SK-N-SH (cell line): ENCODE results near the gene TBC1D30. TPM values are rescaled to one million over a fixed set of nuclear protein-coding genes. Genes with fewer than 3 reads are reported as not detected.

Experiments
- CTCF ChIA-PET: fragments of 300-600, 350-600 bp; formaldehyde crosslinking; extraction: SDS; loops from one replicate; lab custom pipeline; 2021; lab: Yijun Ruan, JAX
- POLR2A ChIA-PET: fragments of 350-600 bp; sonication (Branson Sonifier 250); formaldehyde crosslinking; extraction: SDS; loops from one replicate; lab custom pipeline; 2020; ENCODE audit warnings: antibody characterized with exemption, inconsistent platforms; lab: Yijun Ruan, JAX
- DNase-seq: peaks from one replicate; pipeline ENCODE4 v3.0.0; 2012
- H2AFZ ChIP-seq: fragments of 200-600 bp; sonication (generic); 2 replicates; pipeline ENCODE4 v1.8.1; 2016; ENCODE audit warnings: antibody characterized with exemption, mild to moderate bottlenecking, low read depth
- H3F3A ChIP-seq: fragments of 200-600 bp; sonication (generic); replicated peaks from 2 replicates; pipeline ENCODE3; 2016; ENCODE audit warnings: antibody characterized with exemption, mild to moderate bottlenecking; ENCODE audit not compliant: insufficient read depth
- H3K27ac ChIP-seq, 2 experiments: fragments of 200-500 bp in 1 of 2; fragments of 200-600 bp in 1 of 2; sonication (Bioruptor generic) in 1 of 2; sonication (generic), shearing (Covaris generic) in 1 of 2; 2 replicates each; pipeline versions ENCODE4 v1.5.1 to v1.6.1; 2014 to 2016; ENCODE audit warnings: low read depth in 2 of 2, inconsistent platforms in 1 of 2, low read length in 1 of 2, mild to moderate bottlenecking in 1 of 2, mixed read lengths in 1 of 2
- H3K27me3 ChIP-seq: fragments of 200-600 bp; sonication (generic), shearing (Covaris generic); 2 replicates; pipeline ENCODE4 v1.6.1; 2016; ENCODE audit warnings: mixed run types; ENCODE audit not compliant: insufficient read depth
- H3K36me3 ChIP-seq, 2 experiments: fragments of 200-500 bp in 1 of 2; fragments of 200-600 bp in 1 of 2; sonication (Bioruptor generic) in 1 of 2; sonication (generic) in 1 of 2; replicated peaks in 1 of 2; 2 replicates each; pipeline versions ENCODE3 to v1.5.1; 2014 to 2016; ENCODE audit warnings: low read length in 1 of 2, mild to moderate bottlenecking in 1 of 2; ENCODE audit not compliant: insufficient read depth in 2 of 2, control insufficient read depth in 1 of 2
- H3K4me1 ChIP-seq, 2 experiments: fragments of 200-500 bp in 1 of 2; fragments of 200-600 bp in 1 of 2; sonication (Bioruptor generic) in 1 of 2; sonication (generic), shearing (Covaris generic) in 1 of 2; 2 replicates each; pipeline versions ENCODE4 v1.5.1 to v1.6.1; 2014 to 2016; ENCODE audit warnings: low read depth in 1 of 2, low read length in 1 of 2, mixed run types in 1 of 2; ENCODE audit not compliant: insufficient read depth in 2 of 2, control insufficient read depth in 1 of 2
- H3K4me2 ChIP-seq: fragments of 200-600 bp; sonication (generic), shearing (Covaris generic); 2 replicates; pipeline ENCODE4 v1.6.1; 2017; ENCODE audit warnings: mixed run types
- H3K4me3 ChIP-seq, 2 experiments: fragments of 200-500 bp in 1 of 2; fragments of 200-600 bp in 1 of 2; sonication (Bioruptor generic) in 1 of 2; sonication (generic), shearing (Covaris generic) in 1 of 2; 2 replicates each; pipeline versions ENCODE4 v1.5.1 to v1.8.1; 2014 to 2016; ENCODE audit warnings: low read depth in 2 of 2, inconsistent platforms in 1 of 2, low read length in 1 of 2, mild to moderate bottlenecking in 1 of 2, mixed read lengths in 1 of 2, moderate library complexity in 1 of 2
- H3K79me2 ChIP-seq: fragments of 200-600 bp; sonication (generic); 2 replicates; pipeline ENCODE4 v1.8.1; 2017; ENCODE audit warnings: mild to moderate bottlenecking; ENCODE audit not compliant: insufficient read depth
- H3K9ac ChIP-seq: fragments of 200-600 bp; sonication (generic); 2 replicates; pipeline ENCODE4 v1.6.1; 2017; ENCODE audit warnings: mixed run types
- H3K9me2 ChIP-seq: fragments of 200-600 bp; sonication (generic); 2 replicates; pipeline ENCODE4 v1.6.1; 2017; ENCODE audit warnings: mixed run types
- H3K9me3 ChIP-seq: fragments of 200-600 bp; sonication (generic); 2 replicates; pipeline ENCODE4 v1.6.1; 2017; ENCODE audit warnings: mixed run types, mild to moderate bottlenecking, moderate library complexity
- H4K20me1 ChIP-seq: fragments of 200-600 bp; sonication (generic); 2 replicates; pipeline ENCODE4 v1.6.1; 2017; ENCODE audit warnings: mild to moderate bottlenecking, mixed run types; ENCODE audit not compliant: insufficient read depth
- CHD2 ChIP-seq: fragments of 150-350 bp; IDR thresholded peaks from 2 replicates; pipeline ENCODE4 v1.6.1; 2018; ENCODE audit warnings: low read length; ENCODE audit not compliant: partially characterized antibody
- FOSL2 ChIP-seq: IDR thresholded peaks from 2 replicates; pipeline ENCODE4 v1.4.0; 2012; ENCODE audit warnings: low read depth, mild to moderate bottlenecking, moderate library complexity, borderline replicate concordance
- FOXM1 ChIP-seq: IDR thresholded peaks from 2 replicates; pipeline ENCODE4 v1.4.0; 2012; ENCODE audit warnings: low read depth, mild to moderate bottlenecking
- GABPA ChIP-seq: IDR thresholded peaks from 2 replicates; pipeline ENCODE4 v1.4.0; 2012; ENCODE audit warnings: low read depth, mild to moderate bottlenecking
- MEF2A ChIP-seq: IDR thresholded peaks from 2 replicates; pipeline ENCODE4 v1.4.0; 2012; ENCODE audit warnings: low read depth, borderline replicate concordance
- MXI1 ChIP-seq: IDR thresholded peaks from 2 replicates; pipeline ENCODE4 v1.6.1; 2012; ENCODE audit warnings: mild to moderate bottlenecking, low read depth, low read length, improper control_type of control experiment
- NFIC ChIP-seq: IDR thresholded peaks from 2 replicates; pipeline ENCODE4 v1.4.0; 2012; ENCODE audit warnings: borderline replicate concordance
- PBX3 ChIP-seq: IDR thresholded peaks from 2 replicates; pipeline ENCODE4; 2012
- POLR2AphosphoS5 ChIP-seq: IDR thresholded peaks from 2 replicates; pipeline ENCODE4 v1.6.1; 2012; ENCODE audit warnings: low read depth, low read length
- RFX5 ChIP-seq: IDR thresholded peaks from 2 replicates; pipeline ENCODE4 v1.6.1; 2012; ENCODE audit warnings: mild to moderate bottlenecking, improper control_type of control experiment, low read length
- SMC3 ChIP-seq: IDR thresholded peaks from 2 replicates; pipeline ENCODE4 v1.6.1; 2012; ENCODE audit warnings: low read depth, low read length, improper control_type of control experiment
- WGBS: methylation state at CpG from one replicate; pipeline ENCODE4 v1.1.6; 2017; ENCODE audit warnings: low lambda C conversion rate; 5-methylcytosine and 5-hydroxymethylcytosine counted together
- polyA plus RNA-seq, 3 experiments: library from polyadenylated mRNA; depleted of rRNA; stranded (reverse); fragments of >200 nt; gene quantifications; 2 replicates each; pipeline ENCODE4 v1.2.3, GENCODE V29; 2012
- TF ChIP-seq, protein P1 (sequence below): fragments of 200-600 bp; sonication (generic); IDR thresholded peaks from 2 replicates; pipeline ENCODE4 v1.6.1; 2017; ENCODE audit warnings: antibody characterized with exemption, mild to moderate bottlenecking, moderate library complexity

TBC1D30 gene
- polyA plus RNA-seq, 1 of the 3 experiments (the other 2 are of a cell fraction): 0.23 TPM

- CTCF ChIA-PET: interaction anchor here (1.1 to 2.2 kb wide), 3 partner anchors 9 to 242 kb away, joined by 4 to 13 read pairs (median 6); no protein-coding TSS in a partner anchor
- TF ChIP-seq RFX5 (no peak), CHD2 (no peak), SMC3 (no peak), NFIC (no peak), MXI1 (no peak), POLR2AphosphoS5 (no peak), MEF2A (no peak), FOXM1 (no peak), PBX3 (no peak), FOSL2 (no peak)
These were observed 58.2 kb downstream of the TBC1D30 start for GRCh38 chr12:64882687-64883086.

DNA sequence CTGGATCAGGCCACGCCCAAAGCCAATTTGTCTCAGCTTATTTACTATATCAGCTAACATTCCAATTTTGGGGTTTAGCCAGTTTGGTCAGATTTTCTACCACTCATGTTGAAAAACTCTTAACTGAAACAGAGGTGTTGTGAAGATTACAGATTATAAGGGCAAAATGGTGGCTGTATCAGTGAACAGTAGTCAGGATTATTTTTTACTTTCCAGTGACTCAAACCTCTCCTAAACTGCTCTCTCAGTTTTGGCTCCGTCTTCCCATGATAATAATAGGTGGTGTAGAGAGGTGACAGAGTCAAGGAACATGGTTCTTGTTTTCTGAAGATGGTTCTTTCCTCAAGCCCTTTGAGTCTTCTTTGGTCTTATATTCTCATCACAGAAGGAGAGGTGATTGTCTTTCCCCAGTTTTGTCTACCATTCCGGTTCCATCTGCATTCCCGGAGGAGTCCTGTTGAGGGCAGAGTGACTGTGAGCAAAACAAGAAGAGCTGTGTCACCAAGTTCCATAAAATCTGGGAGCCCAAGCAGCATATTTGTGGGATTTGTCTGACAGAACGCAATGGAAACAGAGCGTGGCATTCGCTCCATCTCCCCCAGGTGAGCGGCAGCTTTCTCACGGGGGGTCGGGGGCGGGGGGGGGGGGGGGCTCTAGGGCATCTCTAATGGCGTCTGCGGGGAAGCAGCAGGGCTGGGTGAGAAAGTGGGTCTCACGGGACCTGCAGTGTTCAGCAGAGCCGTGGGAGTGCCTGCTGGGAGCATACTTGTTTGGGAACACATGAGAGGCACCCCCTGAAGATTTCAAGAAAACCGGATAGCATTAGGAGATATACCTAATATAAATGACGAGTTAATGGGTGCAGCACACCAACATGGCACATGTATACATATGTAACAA is 59.1 kb downstream of the TBC1D30 start:
- DNase-seq: no peak
- Histone ChIP-seq H3K4me2 (no peak overlapping the region), H3K4me1 (no peaks in the 10 kb centered on the region), H2AFZ (no peak overlapping the region), H3K27ac (no peak overlapping the region), H3K9me3 (no peaks in the 10 kb centered on the region), H4K20me1 (no peaks in the 10 kb centered on the region), H3F3A (no peaks in the 10 kb centered on the region), H3K4me3 (no peak overlapping the region), H3K27me3 (peaks cover 3% of the 10 kb centered on the region; the same call in 1 of the 2 replicates), H3K36me3 (no peaks in the 10 kb centered on the region), H3K9ac (no peak overlapping the region), H3K79me2 (no peaks in the 10 kb centered on the region), H3K9me2 (no peaks in the 10 kb centered on the region)
- 59% methylated on average over 16 of the region's 17 CpGs for WGBS
- ChIA-PET POLR2A (no interaction called here), CTCF (interaction anchor here (1.1 to 2.2 kb wide), 2 partner anchors 8 to 240 kb away, joined by 6 to 13 read pairs; no protein-coding TSS in a partner anchor)
- TF ChIP-seq GABPA (no peak), SMC3 (no peak)
- TF ChIP-seq, protein P1, sequence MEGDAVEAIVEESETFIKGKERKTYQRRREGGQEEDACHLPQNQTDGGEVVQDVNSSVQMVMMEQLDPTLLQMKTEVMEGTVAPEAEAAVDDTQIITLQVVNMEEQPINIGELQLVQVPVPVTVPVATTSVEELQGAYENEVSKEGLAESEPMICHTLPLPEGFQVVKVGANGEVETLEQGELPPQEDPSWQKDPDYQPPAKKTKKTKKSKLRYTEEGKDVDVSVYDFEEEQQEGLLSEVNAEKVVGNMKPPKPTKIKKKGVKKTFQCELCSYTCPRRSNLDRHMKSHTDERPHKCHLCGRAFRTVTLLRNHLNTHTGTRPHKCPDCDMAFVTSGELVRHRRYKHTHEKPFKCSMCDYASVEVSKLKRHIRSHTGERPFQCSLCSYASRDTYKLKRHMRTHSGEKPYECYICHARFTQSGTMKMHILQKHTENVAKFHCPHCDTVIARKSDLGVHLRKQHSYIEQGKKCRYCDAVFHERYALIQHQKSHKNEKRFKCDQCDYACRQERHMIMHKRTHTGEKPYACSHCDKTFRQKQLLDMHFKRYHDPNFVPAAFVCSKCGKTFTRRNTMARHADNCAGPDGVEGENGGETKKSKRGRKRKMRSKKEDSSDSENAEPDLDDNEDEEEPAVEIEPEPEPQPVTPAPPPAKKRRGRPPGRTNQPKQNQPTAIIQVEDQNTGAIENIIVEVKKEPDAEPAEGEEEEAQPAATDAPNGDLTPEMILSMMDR: 0 out of 2 replicates have a peak, but pooled peaks have one; percentile 8

More at GRCh38 chr12:64882687-64883086, 58.2 kb downstream of the TBC1D30 start:
- H3K9ac ChIP-seq: no peak overlapping the region
- no peaks in the 10 kb centered on the region for H3K36me3 ChIP-seq
- no peak overlapping the region for H3K27ac ChIP-seq
- no peaks in the 10 kb centered on the region for H4K20me1 ChIP-seq
- no peaks in the 10 kb centered on the region for H3K9me2 ChIP-seq
- peaks cover 7% of the 10 kb centered on the region; the same call in 1 of the 2 replicates for H3K27me3 ChIP-seq
- 37% methylated on average over 3 of the region's 3 CpGs for WGBS
- no peaks in the 10 kb centered on the region for H3F3A ChIP-seq
- DNase-seq: no peak
- H2AFZ ChIP-seq: no peak overlapping the region
- H3K4me1 ChIP-seq: no peaks in the 10 kb centered on the region
- H3K79me2 ChIP-seq: no peaks in the 10 kb centered on the region
- H3K9me3 ChIP-seq: no peaks in the 10 kb centered on the region
- POLR2A ChIA-PET: interaction anchor here (0.5 kb wide), 1 partner anchor 302 kb away, joined by 3 read pairs; no protein-coding TSS in a partner anchor
- no peak overlapping the region for H3K4me3 ChIP-seq
- no peak overlapping the region for H3K4me2 ChIP-seq
